GM21528 (cell line): Measurements from ENCODE around the gene ZFPM1.

ENCODE experiments used
- ATAC-seq: cut with Tn5 transposase; IDR thresholded peaks from one replicate; pipeline ENCODE4 v1.9.1; 2021; ENCODE audit warnings: mild to moderate bottlenecking, moderate library complexity; ENCODE audit not compliant: unreplicated experiment, low FRiP score

The ZFPM1 gene

DNA sequence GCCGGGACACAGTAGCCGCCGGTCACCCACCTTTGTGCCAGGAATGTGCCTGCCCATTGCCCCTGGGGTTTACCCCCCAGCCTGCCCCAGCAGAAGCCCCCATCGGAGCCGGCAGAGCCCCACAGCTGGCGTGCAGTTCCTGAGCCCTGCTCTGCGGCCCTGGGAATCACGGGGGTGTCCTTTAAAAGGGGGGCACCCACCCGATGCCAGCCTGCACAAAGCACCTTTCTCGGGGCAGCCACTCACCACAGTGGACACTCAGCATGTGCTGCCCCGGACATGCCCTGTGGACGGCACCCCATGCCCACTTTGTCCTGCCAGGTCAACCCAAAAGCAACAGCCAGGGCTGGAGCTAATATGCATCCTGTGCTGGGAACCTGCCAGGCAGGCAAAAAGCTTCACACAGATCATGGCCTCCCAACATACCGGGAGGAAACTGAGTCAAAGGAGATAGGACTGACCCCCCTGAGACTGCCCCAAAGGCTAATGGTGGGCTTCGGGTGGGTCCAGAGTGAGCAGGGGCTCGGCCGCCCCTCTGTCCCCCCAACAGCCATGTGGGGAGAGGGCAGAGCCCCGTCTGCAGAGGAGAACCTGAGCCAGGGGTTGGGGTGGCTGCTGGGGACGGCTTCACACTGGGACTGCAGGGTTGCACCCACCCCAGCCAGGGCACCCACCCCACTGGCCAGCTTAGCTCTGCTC is 71.3 kb downstream of the ZFPM1 start:
- no peak for ATAC-seq

DNA sequence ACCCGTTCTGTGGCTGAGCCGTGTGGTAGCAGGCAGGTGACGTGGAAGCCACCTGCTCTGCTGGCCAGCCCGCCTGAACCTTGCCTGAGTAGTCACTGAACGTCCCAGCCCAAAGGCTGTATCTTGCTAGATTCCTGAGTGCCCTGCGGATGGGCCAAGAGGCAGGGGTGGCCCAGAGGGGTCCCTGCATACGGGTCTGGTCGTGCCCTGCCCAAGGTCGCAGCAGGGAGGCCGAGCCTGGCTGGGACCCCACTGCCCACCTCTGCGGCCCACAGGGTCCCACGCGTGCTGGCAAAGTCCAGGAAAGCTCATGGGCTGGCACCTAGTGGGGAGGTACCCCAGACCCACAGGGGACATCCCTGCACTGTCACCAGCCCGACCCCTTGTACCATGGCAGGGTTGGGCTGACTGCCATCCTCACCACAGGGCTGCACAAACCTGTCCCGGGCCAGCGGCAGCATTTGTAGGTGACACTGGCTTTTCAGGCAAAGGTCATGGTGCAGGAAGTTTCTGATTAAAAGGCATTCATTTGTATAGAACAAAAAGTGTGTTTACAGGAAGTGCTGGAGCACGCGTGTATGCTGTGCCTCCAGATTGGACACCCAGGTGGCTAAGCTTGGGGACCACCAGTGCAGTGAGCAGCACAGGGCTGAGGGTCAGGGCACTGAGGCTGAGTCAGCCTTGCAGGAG is 72.0 kb downstream of the ZFPM1 start:
- no peak for ATAC-seq

GRCh38 chr16:88525663-88525990 is 72.5 kb downstream of the ZFPM1 start:
- no peak for ATAC-seq

DNA sequence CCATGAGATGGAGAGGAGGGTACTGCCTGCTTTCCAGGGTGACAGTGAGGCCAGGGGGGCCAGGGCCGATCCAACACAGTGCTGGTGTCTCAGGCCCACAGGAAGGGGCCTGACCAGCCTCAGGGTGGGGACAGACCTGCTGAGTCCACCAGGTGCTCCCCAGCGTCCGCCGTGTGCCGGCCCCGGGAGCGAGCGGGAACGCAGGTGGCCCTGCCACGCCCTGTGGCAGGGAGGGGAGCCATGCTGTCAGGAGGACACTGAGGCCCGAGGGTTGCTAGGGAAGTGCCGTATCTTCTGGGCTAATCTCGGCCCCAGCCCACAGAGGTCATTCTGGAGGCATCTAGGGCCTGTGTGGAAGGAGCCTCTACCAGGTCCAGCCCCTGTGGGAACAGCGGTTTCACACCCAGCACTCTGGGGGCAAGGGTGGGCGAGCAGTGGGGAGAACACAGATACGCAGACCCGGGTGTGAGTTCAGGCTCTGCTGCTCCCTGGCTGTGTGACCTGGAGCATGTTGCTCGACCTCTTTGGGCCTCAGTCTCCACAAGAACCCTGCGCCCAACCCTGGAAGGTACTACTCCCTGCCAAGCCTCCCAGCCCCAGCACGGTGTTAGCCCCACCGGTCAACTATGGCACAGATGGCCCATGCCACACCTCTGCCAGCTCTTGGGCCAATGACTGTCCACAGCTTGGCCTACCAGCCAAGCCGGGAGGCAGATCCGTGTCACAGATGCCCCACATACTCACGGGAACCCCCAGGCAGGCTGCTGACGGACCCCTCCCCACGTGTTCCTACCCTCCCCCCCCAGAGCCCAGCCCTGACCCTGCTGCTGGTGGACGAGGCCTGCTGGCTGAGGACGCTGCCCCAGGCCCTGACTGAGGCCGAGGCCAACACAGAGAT is 73.2 kb downstream of the ZFPM1 start:
- no peak for ATAC-seq

DNA sequence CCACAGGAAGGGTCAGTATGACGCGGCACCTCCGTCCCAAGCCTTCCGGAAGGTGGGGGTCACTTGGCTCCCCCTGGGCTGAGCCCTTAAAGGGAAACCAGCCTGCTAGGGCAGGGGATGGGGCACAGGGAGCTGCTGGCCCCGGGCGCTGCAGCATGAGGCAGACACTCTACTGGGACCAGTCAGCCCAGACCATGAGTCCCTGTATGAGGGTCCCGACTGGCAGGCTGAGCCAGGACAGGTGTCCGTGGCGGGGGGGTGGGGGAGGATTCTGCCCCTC is 73.8 kb downstream of the ZFPM1 start:
- ATAC-seq = no peak

DNA sequence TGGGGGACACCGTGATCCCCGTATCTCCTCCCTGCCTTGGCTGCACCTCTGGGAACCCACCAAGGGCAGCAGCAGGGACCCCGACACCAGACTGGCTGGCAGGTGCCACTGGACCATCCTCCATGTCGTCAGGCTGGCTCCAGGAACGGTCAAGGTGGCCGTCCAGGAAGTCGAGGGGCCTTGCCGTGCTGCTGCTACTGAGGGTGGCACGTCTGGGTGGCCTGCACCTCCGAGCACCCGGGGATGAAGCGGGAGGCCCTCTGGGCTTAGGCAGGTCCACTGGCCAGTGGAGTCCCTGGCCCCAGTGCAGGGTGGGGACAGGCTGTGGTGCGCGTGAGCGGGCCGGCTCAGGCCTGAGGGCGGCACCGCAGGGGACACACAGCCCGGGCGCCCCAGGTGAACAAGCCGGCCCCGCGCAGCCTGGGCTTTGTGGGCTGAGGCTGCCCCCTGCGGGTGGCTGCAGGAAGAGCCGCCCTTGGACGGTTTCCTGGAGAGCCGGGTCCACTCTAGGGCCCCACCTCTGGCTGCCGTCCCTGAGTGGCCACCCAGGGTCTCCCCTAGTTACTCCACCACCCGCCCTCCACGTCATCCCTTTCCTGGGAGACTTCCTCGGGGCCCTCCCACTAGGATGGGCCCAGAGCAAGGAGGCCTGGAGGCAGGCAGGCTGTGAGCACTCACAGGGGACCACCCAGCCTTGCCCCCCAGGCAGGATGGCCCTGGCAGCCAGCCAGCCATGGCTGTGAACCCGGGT is 74.3 kb downstream of the ZFPM1 start:
- ATAC-seq = no peak

DNA sequence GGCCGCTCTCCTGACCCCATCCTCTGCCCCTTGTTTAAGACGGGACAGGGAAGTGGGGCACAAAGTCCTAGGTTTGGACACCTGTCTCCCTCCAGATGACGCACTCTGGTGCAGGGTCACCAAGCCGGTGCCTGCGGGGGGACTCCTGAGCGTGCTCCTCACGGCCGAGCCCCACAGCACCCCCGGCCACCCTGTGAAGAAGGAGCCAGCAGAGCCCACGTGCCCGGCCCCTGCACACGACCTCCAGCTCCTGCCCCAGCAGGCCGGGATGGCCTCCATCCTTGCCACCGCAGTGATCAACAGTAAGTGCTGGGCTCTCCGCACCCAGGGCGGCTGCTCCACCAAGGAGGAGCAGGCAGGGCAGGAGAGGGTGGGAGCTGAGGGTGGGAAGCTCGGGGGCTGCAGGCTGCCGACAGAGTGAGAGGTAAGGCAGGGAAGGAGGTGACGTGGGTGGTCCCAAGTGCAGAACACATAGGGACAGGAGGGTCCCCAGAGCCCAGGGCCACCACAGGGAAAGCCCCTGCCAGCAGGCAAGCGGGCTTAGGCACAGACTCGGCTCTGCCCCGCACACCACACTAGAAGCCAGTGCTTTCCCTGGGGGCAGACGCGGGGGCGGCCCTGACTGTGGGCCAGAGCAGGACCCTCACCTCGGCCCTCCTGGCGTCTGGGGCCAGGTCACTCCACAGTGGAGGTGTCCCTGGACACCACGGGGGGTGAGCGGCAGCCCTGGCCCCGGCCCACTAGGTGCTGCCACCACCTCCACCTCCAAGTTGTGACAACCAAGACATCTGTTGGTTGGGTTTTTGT is 75.1 kb downstream of the ZFPM1 start:
- ATAC-seq = no peak

- no peak for ATAC-seq
Observed at GRCh38 chr16:88528902-88529318, 75.8 kb downstream of the ZFPM1 start.

DNA sequence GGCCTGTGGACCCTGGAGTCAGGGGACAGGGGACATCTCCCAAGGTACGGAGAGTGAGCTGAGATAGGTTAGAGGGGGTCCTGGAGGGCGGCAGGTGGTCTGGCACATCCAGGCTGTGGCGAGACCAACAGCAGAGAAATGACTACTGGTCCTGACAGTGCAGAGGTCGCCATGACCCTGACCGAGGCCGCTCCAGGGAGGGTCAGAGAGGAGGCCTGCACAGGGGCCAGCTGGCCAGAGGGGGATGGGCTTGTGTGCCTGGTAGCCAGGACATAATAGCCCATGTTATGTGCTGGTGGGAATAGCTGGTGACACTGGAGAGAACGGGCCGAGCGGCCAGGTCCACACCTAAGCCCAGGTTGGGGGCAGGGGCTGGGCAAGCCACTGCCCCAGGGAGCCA is 76.5 kb downstream of the ZFPM1 start:
- ATAC-seq = no peak

DNA sequence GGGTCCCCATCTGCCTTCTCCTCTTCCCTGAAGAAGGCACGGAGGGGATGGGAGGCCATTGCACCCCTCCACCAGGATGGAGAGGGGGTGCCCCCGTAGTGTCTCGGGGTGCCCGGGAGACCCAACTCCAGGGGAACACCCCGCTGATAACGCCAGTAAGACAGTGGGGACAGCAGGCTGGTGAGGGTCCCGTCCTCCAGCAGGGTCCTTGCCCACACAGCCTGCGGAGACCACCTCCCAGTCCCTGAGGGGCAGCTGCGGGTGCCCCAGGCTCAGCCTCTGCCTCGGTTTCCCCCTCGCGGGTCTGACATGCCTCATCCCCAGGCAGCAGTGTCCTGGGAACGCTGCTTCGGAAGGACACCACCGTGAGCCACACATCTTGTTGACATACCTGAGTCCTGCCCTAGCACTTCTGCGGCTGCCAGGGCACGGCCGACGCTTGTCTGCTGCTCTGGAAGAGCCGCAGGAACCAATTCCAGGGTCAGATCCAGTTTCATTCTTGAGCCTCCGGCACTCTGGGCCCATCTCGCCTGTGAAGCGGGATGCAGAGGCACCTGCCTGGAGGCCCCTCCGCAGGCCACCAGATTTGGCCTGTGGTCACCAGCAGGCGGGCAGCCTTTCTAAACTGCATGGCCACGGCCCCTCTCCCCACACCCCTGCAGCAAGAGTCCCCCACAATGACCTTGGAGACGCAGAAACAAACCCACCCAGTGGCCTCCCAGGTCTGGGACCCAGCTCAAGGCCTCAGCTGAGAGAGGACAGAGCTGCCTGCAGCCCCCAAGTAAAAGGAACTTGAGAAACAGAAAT is 77.2 kb downstream of the ZFPM1 start:
- ATAC-seq = no peak

- no peak for ATAC-seq
Observed at GRCh38 chr16:88530858-88531203, 77.8 kb downstream of the ZFPM1 start.

GRCh38 chr16:88531346-88531745 is 78.3 kb downstream of the ZFPM1 start:
- no peak for ATAC-seq

DNA sequence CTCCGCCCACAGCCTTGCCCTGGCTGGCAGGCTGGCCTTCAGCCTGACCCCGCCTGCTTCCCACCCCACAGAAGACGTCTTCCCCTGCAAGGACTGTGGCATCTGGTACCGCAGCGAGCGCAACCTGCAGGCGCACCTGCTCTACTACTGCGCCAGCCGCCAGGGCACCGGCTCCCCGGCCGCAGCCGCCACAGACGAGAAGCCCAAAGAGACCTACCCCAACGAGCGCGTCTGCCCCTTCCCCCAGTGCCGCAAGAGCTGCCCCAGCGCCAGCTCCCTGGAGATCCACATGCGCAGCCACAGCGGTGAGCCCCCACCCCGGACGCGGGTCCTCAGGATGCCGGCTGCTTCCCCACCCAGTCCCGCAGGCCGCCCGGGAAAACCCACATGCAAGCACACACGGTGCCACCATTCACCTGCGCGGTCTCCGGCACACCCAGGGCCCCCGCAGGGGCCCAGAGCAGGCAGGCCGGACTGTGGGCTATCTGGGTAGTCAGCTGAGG is 78.9 kb downstream of the ZFPM1 start:
- no peak for ATAC-seq

DNA sequence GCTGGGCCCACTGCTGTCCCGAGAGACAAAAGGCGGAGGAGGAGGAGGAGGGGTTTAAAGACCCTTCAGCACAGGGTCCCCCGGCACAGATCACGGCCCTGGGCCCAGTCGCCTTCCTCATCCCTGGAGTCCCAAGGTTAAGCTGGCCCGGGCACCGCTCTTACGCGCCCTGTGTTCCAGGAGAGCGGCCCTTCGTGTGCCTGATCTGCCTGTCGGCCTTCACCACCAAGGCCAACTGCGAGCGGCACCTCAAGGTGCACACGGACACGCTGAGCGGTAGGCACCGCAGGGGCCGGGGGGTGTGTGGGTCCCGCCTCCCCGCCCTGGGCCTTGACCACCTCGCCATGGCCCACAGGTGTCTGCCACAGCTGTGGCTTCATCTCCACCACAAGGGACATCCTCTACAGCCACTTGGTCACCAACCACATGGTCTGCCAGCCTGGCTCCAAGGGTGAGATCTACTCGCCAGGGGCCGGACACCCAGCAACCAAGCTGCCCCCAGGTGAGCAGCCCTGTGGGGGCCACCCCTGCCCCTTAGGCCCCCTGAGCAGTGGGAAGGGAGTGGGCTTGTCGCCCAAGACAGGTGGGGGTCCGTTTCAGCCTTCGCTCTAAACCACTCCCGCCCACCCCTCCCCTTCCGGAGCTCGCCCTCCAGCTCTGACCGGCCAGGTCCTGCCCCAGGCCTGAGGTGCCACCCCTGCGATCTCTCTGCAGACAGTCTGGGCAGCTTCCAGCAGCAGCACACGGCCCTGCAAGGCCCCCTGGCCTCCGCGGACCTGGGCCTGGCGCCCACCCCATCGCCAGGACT is 79.6 kb downstream of the ZFPM1 start:
- no peak for ATAC-seq

DNA sequence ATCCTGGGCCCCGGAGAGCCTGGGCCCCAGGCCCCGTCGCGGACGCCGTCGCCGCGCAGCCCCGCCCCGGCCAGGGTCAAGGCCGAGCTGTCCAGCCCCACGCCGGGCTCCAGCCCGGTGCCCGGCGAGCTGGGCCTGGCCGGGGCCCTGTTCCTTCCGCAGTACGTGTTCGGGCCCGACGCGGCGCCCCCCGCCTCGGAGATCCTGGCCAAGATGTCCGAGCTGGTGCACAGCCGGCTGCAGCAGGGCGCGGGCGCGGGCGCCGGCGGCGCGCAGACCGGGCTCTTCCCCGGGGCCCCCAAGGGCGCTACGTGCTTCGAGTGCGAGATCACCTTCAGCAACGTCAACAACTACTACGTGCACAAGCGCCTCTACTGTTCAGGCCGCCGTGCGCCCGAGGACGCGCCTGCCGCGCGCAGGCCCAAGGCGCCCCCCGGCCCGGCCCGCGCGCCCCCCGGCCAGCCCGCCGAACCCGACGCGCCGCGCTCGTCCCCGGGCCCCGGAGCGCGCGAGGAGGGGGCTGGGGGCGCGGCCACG is 80.4 kb downstream of the ZFPM1 start:
- no peak for ATAC-seq

- no peak for ATAC-seq
Observed at GRCh38 chr16:88533932-88534637, 81.0 kb downstream of the ZFPM1 start.

- no peak for ATAC-seq
Observed at GRCh38 chr16:88534638-88535190, 81.6 kb downstream of the ZFPM1 start.
